Dedifferentiated amniotic fluid mesenchymal stem cell (primary cell): ENCODE data around the gene DISP2.

Experiments used
- DNase-seq: peaks from one replicate; pipeline ENCODE4 v3.0.0-alpha.2; 2016; ENCODE audit errors: extremely low spot score

The DISP2 gene

DNA sequence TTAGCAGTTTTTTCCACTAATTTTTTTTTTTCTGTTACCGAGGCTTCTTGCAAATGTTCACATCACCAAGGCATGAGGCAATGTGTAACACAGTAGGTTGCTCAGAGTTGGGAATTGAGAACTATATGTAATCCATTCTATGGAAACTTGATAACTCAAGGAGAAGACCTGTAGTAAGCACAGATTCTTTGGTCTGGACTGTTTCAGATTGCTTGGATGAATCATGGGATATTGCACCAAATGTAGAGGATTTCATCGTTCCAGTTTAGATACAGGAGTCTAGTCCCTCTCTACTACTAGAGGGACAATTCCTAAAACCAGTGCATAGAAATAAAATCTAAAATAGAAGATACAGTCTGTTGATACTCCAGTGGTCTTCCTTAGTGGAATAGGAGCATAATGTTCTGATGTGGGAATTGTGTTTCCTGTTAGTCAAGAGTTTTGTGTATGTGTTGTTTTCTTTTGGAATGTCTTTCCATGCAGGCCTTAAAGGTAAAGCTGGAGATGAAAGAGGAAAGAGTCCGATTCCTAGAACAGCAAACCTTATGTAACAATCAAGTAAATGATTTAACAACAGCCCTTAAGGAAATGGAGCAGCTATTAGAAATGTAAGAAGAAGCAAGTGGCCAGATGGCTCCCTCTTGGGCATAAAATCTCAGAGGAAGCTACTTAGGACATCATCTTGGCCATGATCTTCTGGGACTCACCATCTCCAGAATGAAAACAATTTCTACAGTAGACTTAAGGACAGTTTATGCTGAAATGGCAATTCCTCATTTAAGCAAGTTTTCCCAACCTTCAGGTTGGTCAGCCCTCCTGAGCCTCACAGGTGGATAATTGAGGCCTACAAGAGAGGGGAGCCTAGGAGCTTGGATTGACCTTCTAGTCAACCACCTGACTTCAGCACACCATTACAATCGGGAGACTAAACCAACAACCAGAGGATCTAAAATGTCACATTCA is 35.2 kb downstream of the DISP2 start:
- peak; percentile 90 for DNase-seq

DNA sequence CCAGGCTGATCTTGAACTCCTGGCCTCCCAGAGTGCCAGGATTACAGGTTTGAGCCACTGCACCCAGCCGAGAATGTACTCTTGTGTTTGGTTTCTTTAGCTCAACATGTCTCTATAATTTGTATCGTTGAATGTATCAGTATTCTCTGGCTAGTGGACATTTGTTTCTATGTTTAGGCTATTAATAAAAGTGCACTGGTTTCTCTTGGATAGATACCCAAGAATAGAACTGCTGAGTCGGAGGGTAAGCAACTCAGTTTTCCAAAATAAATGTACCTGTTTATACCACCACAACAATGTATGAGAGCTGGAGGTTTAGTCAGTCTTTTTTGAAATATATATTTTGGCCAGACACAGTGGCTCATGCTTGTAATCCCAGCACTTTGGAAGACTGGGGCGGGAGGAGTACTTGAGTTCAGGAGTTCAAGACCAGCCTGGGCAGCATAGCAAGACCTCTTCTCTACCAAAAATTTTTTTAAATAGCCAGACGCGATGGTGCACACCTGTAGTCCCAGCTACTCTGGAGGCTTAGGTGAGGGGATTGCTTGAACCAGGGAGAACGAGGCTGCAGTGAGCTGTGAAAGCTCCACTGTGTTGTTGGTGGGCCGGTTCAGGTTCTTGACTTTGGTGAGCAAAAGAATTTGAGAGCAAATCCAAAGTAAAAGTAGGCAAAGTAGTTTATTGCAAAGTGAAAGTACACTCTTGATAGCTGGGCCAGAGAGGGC is 39.8 kb downstream of the DISP2 start:
- no peak for DNase-seq

DNA sequence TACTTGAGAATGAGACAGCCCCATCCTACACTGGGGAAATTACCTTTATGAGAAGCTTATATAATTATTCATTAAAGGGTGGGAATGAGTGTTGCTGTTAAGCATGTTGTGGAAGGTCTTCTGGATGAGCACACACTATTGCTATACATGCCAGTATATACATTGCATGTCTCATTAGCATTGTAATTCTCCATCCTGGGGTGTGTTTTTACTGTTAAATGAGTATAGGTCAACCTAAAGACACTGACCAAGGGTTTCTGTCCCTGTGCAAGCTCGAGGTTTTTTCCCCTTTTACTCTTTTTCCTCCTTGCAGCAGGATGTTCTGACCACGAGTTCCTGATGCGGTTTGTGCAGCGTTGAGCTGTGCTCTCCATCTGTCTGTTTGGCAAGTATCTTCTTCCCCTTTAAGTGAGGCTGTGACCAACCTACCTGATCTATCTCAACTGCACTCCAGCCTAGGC is 40.4 kb downstream of the DISP2 start:
- no peak for DNase-seq

DNA sequence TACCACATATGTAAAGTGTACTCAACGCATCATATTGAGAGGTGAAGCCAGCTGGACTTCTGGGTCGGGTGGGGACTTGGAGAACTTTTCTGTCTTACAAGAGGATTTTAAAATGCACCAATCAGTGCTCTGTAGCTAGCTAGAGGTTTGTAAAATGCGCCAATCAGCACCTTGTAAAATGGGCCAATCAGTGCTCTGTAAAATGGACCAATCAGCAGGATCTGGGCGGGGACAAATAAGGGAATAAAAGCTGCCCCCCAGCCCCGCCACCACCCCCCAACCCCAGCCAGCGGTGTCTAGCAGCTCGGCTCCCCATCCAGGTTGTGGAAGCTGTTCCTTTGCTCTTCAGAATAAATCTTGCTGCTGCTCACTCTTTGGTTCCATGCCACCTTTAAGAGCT is 41.4 kb downstream of the DISP2 start:
- no peak for DNase-seq

DNA sequence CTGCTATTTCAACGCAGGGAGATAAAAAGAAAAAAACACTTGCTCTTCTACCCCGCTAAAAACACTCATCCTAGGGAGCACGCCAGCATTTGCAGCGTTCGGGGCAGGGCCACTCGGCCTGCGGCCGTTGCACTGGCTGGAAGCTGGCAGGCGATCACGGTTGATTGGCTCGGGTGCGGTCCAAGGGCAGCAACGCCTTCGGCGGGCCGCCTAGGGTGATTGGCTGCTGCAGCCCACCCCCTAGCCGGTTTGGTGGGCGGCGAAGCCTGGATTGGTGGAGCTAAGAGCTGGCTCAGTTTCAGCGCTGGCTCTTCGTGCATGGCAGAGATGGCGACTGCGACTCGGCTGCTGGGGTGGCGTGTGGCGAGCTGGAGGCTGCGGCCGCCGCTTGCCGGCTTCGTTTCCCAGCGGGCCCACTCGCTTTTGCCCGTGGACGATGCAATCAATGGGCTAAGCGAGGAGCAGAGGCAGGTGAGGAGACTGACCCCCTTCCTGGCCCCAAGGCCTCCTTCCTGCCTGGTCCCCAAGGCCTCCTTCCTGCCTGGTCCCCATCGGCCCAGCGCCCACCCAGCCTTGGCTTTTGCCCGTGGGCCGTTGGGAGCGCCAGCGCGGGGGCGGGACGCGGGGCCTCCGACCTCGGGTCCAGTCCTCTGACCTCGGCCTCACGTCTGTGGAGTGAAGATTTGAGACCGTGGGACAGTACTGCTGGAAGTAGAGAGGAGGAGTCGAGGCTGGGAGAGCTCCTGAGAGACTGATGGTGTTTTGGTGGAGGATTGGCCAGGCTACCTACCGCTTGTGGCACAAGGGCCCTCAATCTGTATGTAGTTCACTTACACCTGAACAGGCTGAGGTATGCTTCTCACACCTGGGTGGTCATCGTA is 47.7 kb downstream of the DISP2 start, which contains the start of gene IVD:
IVD (plus strand) TSS at position 295 of the 881 bp plus-strand sequence; CDS start at position 328, 33 bp downstream.
- DNase-seq = peak; percentile 94

DNA sequence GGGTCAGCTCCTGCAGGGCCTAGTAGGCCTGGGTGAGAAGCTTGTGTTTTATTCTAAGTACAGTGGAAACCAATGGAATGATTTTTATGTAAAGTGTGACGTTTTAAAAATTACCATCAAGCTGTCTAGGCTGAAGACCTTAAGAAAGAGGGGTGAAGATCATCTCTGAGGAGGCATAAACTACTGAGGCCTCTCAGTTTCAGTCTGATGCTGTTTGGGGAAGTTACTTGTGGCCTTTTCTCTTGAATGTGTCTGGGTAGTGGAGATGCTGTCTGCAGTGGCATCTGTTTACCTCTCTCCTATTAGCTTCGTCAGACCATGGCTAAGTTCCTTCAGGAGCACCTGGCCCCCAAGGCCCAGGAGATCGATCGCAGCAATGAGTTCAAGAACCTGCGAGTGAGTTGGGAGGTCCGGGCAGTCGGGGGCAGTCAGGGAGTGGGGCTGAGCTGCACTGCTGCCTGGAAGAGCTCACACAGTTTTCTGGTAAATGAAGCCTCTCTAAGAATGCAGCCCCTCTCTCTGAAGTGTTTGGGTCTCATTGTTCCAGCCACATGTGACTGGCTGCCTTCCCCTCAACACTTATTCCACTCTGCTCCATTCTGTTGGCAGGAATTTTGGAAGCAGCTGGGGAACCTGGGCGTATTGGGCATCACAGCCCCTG is 49.4 kb downstream of the DISP2 start:
- DNase-seq = no peak

DNA sequence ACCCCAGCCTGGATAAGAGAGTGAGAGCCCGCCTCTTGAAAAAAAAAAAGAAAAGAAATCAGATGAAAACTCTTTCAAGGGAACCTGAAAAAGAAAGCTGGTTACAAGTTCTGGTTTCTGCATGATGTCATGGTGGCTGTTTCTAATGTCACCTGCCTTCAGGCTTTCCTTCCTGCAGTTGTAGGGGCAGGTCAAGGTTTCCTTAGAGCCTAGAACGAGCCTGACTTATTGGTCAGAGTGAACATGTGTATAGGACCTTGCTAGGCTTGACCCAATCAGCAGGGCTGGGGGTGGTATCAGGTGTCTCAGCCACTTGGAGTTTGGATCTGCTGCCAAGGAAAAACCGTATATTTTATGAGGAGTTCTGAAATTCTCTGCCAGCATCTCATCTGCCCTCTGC is 51.3 kb downstream of the DISP2 start:
- DNase-seq = no peak

DNA sequence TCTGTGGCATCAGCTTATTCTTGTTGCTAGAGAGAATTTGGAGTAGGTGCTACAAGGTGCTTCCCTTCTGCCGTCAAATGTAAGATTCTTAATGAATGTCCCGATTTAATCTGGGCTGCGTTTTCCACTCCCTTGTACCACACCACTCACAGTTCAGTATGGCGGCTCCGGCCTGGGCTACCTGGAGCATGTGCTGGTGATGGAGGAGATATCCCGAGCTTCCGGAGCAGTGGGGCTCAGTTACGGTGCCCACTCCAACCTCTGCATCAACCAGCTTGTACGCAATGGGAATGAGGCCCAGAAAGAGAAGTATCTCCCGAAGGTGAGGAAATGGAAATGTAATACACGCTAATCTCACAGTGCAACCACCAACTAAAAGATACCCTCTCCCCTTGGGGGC is 52.5 kb downstream of the DISP2 start:
- no peak for DNase-seq

DNA sequence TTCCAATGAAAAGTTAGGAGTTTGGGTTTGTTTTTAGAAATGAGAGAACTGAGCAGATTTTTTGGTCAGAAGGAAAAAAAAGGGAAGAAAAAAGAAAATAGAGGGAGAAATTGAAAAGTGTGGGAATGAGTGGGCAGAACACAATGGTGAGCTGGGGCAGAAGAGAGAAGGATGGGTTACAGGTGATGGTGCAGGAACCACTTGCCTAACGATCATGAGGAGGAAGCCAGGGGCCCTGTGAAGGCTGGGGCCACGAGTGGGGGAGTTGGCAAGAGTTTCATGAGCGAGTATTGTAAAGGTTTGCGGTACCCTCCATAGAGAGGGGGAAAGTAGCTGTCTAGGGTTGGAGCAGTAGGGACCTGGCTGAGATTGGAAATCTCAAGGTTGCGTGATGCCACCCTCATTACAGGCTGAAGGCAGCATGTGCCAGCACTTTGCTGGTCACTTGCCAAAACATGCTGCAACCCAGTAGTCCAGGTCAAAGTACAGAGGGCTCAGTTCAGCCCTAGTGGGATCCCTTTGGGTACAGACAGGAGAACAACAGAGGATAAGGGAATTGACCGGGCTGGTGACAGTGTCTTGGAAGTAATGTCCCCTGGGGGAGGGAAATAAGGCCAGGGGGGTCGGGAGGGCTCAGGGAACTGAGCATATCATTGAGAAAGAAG is 54.2 kb downstream of the DISP2 start:
- DNase-seq = no peak

DNA sequence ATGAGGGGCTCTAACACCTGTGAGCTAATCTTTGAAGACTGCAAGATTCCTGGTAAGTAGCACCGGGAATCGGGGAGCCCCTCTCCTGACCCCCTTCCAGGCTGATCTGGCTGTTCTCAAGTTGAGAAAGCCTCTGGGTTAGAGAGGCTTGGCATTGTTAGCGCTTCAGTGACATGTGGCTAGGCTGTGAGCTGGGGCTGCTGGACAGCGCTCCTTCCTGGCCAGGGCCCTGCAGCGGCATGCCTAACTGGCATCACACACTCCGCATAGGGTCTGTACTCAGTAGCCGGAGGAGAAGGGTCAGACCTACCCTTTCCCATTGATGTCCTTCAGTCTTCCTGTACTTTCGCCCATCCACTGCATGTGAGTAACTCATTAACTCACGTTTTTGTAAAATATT is 55.0 kb downstream of the DISP2 start:
- no peak for DNase-seq

DNA sequence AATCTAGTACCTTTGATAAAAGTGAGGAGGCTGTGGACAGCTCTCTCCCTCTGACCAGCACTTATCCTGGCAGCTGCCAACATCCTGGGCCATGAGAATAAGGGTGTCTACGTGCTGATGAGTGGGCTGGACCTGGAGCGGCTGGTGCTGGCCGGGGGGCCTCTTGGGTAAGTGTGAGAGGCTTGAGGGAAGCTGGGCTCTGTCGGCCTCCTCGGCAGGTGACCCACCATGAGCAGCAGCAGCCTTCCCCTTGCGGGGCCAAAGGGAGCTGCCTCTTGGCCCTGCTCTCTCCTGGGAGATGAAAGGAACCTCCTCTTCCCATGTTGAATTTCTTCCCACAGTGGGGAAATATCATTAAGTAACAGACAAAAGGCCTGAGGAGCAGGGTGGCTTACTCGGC is 56.8 kb downstream of the DISP2 start:
- no peak for DNase-seq

DNA sequence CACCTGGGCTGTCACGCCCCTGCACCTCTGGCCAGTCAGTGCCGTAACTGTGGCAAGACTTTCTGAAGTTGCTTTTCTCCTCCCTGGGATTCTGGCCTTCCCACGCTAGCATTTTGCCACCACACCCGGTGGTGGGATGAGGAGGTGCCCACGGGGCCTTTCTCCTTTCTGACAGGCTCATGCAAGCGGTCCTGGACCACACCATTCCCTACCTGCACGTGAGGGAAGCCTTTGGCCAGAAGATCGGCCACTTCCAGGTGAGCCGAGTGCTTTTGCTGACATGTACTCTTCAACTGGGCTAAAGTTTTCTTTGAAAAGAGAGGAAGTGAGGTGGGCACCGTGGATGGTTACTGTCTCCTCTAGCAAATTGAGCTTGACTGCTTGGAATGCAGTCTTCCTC is 57.2 kb downstream of the DISP2 start:
- DNase-seq = no peak

DNA sequence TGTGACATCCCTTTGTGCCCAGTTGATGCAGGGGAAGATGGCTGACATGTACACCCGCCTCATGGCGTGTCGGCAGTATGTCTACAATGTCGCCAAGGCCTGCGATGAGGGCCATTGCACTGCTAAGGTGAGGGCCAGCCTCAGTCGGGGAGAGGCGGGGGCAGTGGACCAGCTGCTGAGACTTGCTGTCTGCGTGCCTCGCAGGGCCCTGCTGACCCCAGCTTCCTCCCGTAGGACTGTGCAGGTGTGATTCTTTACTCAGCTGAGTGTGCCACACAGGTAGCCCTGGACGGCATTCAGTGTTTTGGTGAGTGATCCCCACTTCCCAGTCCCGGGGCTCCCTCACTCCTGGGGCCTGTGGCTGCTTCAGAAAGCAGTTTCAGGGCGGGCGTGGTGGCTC is 58.0 kb downstream of the DISP2 start:
- no peak for DNase-seq

DNA sequence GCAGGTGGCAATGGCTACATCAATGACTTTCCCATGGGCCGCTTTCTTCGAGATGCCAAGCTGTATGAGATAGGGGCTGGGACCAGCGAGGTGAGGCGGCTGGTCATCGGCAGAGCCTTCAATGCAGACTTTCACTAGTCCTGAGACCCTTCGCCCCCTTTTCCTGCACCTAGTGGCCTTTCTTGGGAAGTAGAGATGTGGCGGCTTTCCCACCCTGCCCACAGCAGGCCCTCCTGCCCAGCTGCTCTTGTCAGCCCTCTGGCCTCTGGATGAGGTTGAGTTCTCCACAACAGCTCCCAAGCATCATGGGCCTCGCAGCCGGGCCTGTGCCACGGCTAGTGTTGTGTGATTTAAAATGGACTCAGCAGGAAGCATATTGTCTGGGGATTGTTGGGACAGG is 60.1 kb downstream of the DISP2 start:
- DNase-seq = no peak

DNA sequence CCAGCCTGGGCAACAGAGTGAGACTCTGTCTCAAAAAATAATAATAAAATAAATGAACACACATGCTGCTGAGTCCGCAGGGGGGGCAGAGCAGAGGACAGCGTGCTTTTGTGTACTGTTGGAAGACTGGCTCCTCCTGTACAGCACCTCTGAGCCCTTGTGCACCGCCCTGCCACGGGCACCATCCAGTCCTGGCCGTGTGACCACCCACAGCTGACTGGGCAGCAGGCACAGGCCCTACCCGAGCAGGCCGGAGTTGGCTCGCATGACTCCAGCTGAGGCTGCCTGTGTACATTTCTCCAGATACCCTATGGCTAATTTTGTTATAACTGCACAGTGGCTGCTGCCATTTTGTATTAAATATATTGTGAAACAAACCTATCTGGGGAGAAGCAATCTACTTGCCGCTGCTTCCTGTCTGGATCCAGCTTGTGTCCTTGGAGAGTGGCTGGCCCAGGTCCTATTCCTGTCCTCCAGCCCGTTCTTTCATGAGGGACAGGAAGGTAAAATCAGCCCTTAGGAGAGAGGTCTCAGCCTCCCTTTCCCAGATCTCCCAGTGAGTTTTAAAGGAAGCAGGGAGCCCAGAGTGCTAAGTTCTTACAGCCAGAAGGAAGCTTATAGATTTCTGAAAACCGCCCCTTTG is 62.2 kb downstream of the DISP2 start:
- no peak for DNase-seq

DNA sequence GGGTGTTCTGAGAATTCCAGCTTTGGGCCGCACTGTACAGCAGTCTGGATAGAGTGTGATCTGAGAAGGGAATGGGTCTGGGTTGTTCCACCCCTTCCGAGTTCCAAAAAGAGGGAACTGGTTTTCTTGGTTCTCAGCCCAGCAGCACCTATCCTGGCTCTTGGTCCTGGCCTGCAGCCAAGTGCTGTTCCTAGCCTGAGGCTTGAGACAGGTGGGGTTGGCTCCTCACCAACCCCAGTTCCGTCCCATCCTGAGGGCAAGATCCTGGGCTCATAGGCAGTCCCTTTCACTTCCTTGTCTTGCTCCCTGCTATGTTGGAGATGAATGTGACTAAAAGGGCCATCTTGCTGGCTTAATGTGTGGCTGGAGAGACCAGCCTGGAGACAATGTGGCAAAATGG is 62.8 kb downstream of the DISP2 start:
- DNase-seq = no peak

DNA sequence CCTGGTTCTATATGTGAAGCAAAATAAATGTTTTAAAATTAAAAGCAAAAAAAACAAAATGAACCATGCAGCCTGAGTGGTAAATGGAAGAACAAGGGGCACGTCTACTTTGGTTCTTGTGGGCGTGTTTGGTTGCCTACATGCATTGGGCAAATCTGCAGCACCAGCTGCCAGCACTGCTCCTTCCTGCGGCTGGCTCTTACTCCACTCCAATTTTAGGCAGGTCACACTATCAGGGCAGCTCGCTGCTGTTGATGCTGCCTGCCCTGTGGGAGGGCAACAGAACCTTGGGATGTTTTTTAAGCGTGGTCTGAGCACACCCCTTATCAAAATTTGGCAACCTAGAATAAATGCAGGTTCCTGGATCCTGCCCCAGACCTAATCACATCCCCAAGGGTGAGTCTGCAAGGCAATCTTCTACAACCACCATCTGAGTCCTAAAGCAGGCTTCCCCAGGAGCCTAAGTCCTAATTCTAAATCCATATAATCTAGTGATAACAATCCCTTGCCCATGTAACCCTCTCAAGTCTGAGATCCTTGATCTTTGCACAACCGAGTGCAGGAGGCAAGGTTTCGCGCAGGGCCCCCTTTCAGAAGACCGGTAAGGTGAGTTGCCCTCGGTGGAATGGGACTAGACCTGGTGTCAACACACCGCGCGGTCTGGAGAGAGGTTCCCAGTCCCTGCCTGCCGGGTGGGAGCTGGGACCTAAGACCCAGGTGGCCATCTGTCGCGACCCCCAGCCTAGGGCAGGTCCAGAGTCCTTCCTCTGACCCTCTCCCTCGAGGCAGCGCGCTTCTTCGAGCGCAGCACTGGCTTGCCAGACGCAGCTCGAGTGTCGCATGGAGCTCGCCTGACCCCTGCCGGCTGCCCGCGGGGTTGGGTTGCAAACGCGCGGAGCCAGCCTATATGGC is 63.5 kb downstream of the DISP2 start:
- peak; percentile 38 for DNase-seq

DNA sequence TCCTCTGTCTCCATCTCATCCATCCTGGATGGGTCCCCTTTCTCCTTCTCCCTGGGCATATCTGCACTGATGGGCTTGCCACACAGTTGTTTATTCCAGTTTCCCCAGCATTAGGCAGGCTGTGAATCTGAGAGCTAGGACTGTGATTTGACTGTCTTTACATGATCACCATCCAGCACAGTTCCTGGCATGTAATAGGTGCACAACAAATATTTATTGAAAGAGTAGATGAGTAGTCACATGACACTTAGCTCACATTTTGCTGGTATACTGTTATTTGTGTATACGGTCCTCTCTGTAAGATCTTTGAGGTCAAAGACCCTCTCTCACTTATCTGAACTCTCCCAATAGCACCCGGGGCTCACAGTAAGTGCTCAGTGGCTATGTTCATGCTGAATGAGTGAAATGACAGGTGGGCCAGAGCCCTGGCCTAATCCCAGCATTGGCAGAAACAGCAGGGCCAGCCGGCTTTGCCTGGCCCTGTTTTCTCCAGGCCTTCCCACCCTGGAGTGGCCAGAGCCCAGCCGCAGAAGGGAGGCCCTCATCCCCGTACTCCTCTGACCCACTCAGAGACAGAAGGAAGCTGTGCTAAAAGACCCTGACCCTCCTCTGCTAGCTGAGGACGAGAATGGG is 66.6 kb downstream of the DISP2 start:
- no peak for DNase-seq

DNA sequence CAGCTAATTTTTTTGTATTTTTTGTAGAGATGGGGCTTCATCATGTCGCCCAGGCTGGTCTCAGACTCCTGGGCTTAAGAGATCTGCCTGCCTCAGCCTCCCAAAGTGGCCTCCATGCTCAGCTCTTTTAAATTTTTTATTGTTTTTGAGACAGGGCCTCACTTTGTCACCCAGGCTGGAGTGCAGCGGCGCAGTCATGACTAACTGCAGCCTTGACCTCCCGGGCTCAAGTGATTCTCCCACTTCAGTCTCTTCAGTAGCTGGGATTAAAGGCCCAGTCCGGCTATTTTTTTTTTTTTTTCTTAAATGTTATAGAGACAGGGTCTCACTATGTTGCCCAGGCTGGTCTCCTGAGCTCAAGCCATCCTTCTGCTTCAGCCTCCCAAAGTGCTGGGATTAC is 67.7 kb downstream of the DISP2 start:
- DNase-seq = no peak
